Islet precursor cell (in vitro differentiated cells): Measurements from ENCODE around the gene FLYWCH1.

Experiments used
- DNase-seq: peaks from one replicate; pipeline ENCODE4 v3.0.0-alpha.2; 2018

Gene FLYWCH1

GRCh38 chr16:2971134-2971984 lies 59.6 kb downstream of the FLYWCH1 start:
- no peak for DNase-seq

GRCh38 chr16:2971985-2972784 lies 60.5 kb downstream of the FLYWCH1 start:
- DNase-seq = no peak

- DNase-seq = no peak
Observed at GRCh38 chr16:2973093-2973492, 61.4 kb downstream of the FLYWCH1 start.

- DNase-seq = no peak
Observed at GRCh38 chr16:2973605-2974318, 62.0 kb downstream of the FLYWCH1 start.

GRCh38 chr16:2974319-2975056 lies 62.8 kb downstream of the FLYWCH1 start:
- DNase-seq = no peak

GRCh38 chr16:2975161-2975795 lies 63.5 kb downstream of the FLYWCH1 start:
- no peak for DNase-seq

GRCh38 chr16:2976201-2976600 lies 64.5 kb downstream of the FLYWCH1 start:
- DNase-seq = no peak

GRCh38 chr16:2976673-2977072 lies 64.9 kb downstream of the FLYWCH1 start:
- DNase-seq = no peak

GRCh38 chr16:2977440-2977839 lies 65.7 kb downstream of the FLYWCH1 start:
- no peak for DNase-seq

GRCh38 chr16:2979669-2980226 lies 68.0 kb downstream of the FLYWCH1 start:
- no peak for DNase-seq

- peak; percentile 95 for DNase-seq
Observed at GRCh38 chr16:2980227-2981176, 68.8 kb downstream of the FLYWCH1 start, which contains the start of gene PKMYT1. TSS of gene PKMYT1 (minus strand) at chr16:2980446. CDS start at chr16:2979657, 789 bp downstream.

GRCh38 chr16:2981177-2981898 lies 69.6 kb downstream of the FLYWCH1 start:
- DNase-seq = peak; percentile 77

GRCh38 chr16:2981899-2982250 lies 70.1 kb downstream of the FLYWCH1 start:
- no peak for DNase-seq

- DNase-seq = no peak
Observed at GRCh38 chr16:2982402-2982801, 70.7 kb downstream of the FLYWCH1 start.

- DNase-seq = peak; percentile 95
Observed at GRCh38 chr16:2983706-2984136, 72.0 kb downstream of the FLYWCH1 start.

- DNase-seq = no peak
Observed at GRCh38 chr16:2985462-2985861, 73.7 kb downstream of the FLYWCH1 start.

- DNase-seq = no peak
Observed at GRCh38 chr16:2985893-2986355, 74.2 kb downstream of the FLYWCH1 start.

GRCh38 chr16:2986623-2987188 lies 75.0 kb downstream of the FLYWCH1 start:
- DNase-seq = no peak

- no peak for DNase-seq
Observed at GRCh38 chr16:2987286-2987685, 75.6 kb downstream of the FLYWCH1 start.
